ENCODE results near the gene GPC6.

- TF ChIP-seq CTCF (IDR thresholded peaks at IDR 0.05; ENCODE audit: poor library complexity, severe bottlenecking), result no peak
- TF ChIP-seq EP300 (conservative IDR thresholded peaks at IDR 0.05; ENCODE audit: poor library complexity, severe bottlenecking), result no peak
- no peak for TF ChIP-seq SMC3 (conservative IDR thresholded peaks at IDR 0.05; ENCODE audit: poor library complexity)
These were observed 235.5 kb downstream of the GPC6 start for GRCh38 chr13:93462151-93462550.

All from neural cell (in vitro differentiated cells).